ENCODE measurements around the gene TENM3.

TENM3 gene

GRCh38 chr4:182391111-182391684, 148.0 kb downstream of the TENM3 start:
- TF ChIP-seq GLIS3 (CRISPR knock-in tag; IDR thresholded peaks at IDR 0.05) (no peak), TCF4 (CRISPR knock-in tag; IDR thresholded peaks at IDR 0.05; ENCODE audit: borderline replicate concordance) (peak; percentile 70), TSHZ2 (CRISPR knock-in tag; IDR thresholded peaks at IDR 0.05) (0 out of 2 replicates have a peak, but pooled peaks have one; percentile 46)
- peak; percentile 74 for ATAC-seq

- no peak for ATAC-seq
- TF ChIP-seq CREB5 (CRISPR knock-in tag; IDR thresholded peaks at IDR 0.05; ENCODE audit: low read depth) = no peak
- no peak for TF ChIP-seq CSDC2 (CRISPR knock-in tag; IDR thresholded peaks at IDR 0.05)
- TF ChIP-seq OSR1 (CRISPR knock-in tag; IDR thresholded peaks at IDR 0.05) = no peak
- no peak for TF ChIP-seq TOX (CRISPR knock-in tag; IDR thresholded peaks at IDR 0.05; ENCODE audit: borderline replicate concordance)
- no peak for TF ChIP-seq ZFP30 (CRISPR knock-in tag; IDR thresholded peaks at IDR 0.05)
- TF ChIP-seq ESRRG (CRISPR knock-in tag; IDR thresholded peaks at IDR 0.05) = no peak
- TF ChIP-seq ARNTL (CRISPR knock-in tag; IDR thresholded peaks at IDR 0.05; ENCODE audit: borderline replicate concordance, low read depth) = no peak
- no peak for TF ChIP-seq BACH2 (CRISPR knock-in tag; IDR thresholded peaks at IDR 0.05; ENCODE audit: borderline replicate concordance)
- TF ChIP-seq ZNF8 (CRISPR knock-in tag; IDR thresholded peaks at IDR 0.05) = no peak
- no peak for TF ChIP-seq ZFP3 (CRISPR knock-in tag; IDR thresholded peaks at IDR 0.05)
- no peak for TF ChIP-seq SNAI2 (CRISPR knock-in tag; IDR thresholded peaks at IDR 0.05)
- TF ChIP-seq RARB (CRISPR knock-in tag; IDR thresholded peaks at IDR 0.05) = no peak
- no peak for TF ChIP-seq ZNF70 (CRISPR knock-in tag; IDR thresholded peaks at IDR 0.05)
- TF ChIP-seq TCF4 (CRISPR knock-in tag; IDR thresholded peaks at IDR 0.05; ENCODE audit: borderline replicate concordance) = no peak
These were observed 151.0 kb downstream of the TENM3 start for GRCh38 chr4:182394181-182394580.

GRCh38 chr4:182400081-182400480, 156.9 kb downstream of the TENM3 start:
- TF ChIP-seq POU6F1 (CRISPR knock-in tag; IDR thresholded peaks at IDR 0.05; ENCODE audit: borderline replicate concordance, low read depth) (no peak), CREB5 (CRISPR knock-in tag; IDR thresholded peaks at IDR 0.05; ENCODE audit: low read depth) (no peak), ZNF565 (CRISPR knock-in tag; conservative IDR thresholded peaks at IDR 0.05; ENCODE audit: low read depth) (no peak)
- no peak for ATAC-seq

GRCh38 chr4:182400790-182401189, 157.6 kb downstream of the TENM3 start:
- no peak for TF ChIP-seq OSR1 (CRISPR knock-in tag; IDR thresholded peaks at IDR 0.05)
- no peak for TF ChIP-seq BACH2 (CRISPR knock-in tag; IDR thresholded peaks at IDR 0.05; ENCODE audit: borderline replicate concordance)
- TF ChIP-seq TCF4 (CRISPR knock-in tag; IDR thresholded peaks at IDR 0.05; ENCODE audit: borderline replicate concordance) = no peak
- no peak for ATAC-seq

- ATAC-seq = no peak
- TF ChIP-seq CSRNP3 (CRISPR knock-in tag; IDR thresholded peaks at IDR 0.05) (no peak), BACH2 (CRISPR knock-in tag; IDR thresholded peaks at IDR 0.05; ENCODE audit: borderline replicate concordance) (no peak), TSHZ2 (CRISPR knock-in tag; IDR thresholded peaks at IDR 0.05) (no peak), ESRRG (CRISPR knock-in tag; IDR thresholded peaks at IDR 0.05) (no peak), ISL1 (CRISPR knock-in tag; IDR thresholded peaks at IDR 0.05) (no peak), GLIS3 (CRISPR knock-in tag; IDR thresholded peaks at IDR 0.05) (no peak), ZC3H10 (CRISPR knock-in tag; IDR thresholded peaks at IDR 0.05) (no peak), TCF4 (CRISPR knock-in tag; IDR thresholded peaks at IDR 0.05; ENCODE audit: borderline replicate concordance) (no peak)
These were observed 161.2 kb downstream of the TENM3 start for GRCh38 chr4:182404376-182404775.
